GM19099 (cell line): ENCODE data around the gene RNU6-7.

Source experiments
- POLR2A ChIP-seq: IDR thresholded peaks from 3 replicates; pipeline ENCODE4 v1.6.1; 2011; ENCODE audit warnings: low read depth; ENCODE audit not compliant: insufficient read length; ENCODE audit errors: extremely low read depth

RNU6-7 gene

GRCh38 chr14:32230181-32230580, 28.3 kb downstream of the RNU6-7 start:
- no peak for TF ChIP-seq POLR2A

- TF ChIP-seq POLR2A, result no peak
Observed at GRCh38 chr14:32230695-32231280, 28.9 kb downstream of the RNU6-7 start.

GRCh38 chr14:32232481-32232880, 30.6 kb downstream of the RNU6-7 start:
- TF ChIP-seq POLR2A, result no peak

- no peak for TF ChIP-seq POLR2A
Observed at GRCh38 chr14:32233260-32233659, 31.4 kb downstream of the RNU6-7 start.

GRCh38 chr14:32244404-32244803, 42.6 kb downstream of the RNU6-7 start:
- no peak for TF ChIP-seq POLR2A

- no peak for TF ChIP-seq POLR2A
Observed at GRCh38 chr14:32246751-32247150, 44.9 kb downstream of the RNU6-7 start.

GRCh38 chr14:32249371-32249770, 47.5 kb downstream of the RNU6-7 start:
- no peak for TF ChIP-seq POLR2A

GRCh38 chr14:32249780-32250179, 47.9 kb downstream of the RNU6-7 start:
- no peak for TF ChIP-seq POLR2A

GRCh38 chr14:32250681-32251080, 48.8 kb downstream of the RNU6-7 start:
- TF ChIP-seq POLR2A, result no peak

- no peak for TF ChIP-seq POLR2A
Observed at GRCh38 chr14:32251530-32251929, 49.7 kb downstream of the RNU6-7 start.
